Cortex of kidney (tissue), 1 donor: Measurements from ENCODE around the gene MBNL1.

ENCODE experiments used
- DNase-seq: peaks from one replicate; lab custom pipeline; 2025; lab: John Stamatoyannopoulos, UW

The MBNL1 gene

DNA sequence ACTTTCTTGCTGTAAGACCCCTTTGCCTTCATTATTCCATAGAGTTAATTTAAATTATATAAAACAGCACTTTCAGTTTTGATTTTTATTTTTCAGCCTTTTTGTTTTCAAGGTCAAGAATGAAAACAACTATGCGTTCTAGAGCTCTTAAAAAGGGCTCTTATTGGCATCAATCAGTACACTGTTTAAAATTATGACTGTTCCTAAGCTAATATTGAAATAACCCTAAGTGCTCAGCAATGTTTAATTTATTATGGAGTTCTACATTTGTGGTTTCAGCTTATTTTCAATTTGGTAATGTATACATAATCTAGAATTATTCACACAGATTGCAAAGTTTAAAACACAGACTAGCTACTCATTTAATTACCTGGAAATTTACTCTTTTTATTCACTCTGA lies 179.4 kb downstream of the MBNL1 start:
- no peak for DNase-seq

DNA sequence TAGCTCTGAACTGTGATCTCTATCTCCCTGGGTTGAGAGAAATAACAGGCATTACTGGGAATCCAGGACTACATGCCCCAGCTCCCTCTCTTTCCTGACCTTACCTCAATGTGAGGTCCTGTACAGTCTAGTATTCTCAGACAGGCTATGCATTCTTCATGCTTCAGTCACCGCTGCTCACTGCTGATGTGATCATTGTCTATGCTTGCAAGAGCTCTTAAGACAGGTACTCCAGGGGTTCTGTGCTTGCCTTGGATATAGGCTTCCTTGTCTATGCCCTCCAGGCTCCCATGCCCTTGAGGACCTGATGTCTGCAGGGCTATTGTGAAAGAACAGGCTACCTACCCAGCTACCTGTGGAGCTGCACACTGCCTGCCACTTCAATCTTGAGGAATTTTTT lies 183.6 kb downstream of the MBNL1 start:
- no peak for DNase-seq

DNA sequence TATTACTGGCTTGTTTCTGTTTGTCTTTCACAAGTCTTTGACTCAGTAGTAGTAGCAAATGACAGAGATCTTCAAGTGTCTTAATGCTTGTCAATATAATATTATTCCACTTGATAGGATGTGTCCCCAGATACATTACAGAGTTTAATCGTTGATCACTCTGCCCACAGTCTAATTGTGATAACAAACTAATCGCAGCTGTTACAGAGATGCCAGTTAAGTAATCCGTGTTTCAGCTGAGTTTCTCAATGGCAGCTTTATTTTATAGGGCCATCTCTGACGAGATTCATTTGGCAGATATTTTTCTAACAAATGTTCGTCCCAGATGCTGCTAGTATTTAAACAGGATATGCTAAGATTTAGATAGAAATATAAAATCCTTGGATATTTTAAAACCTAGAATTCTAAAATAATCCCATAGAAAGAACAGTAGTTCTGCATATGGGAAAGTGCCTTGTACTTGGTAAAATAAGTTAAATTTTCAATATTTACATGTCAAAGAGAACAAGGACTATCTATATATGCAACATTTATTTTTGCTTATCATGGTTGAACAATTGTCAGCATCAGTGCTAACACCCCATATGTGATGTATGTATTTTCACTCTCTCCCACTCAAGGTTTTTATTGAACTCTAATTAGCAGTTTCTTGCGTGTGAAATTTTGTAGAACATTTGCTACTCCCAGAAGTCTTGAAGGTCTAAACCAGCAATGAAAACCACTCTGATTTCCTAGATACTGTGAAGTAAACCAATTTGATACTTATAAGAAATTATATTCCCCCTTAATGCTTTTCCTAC lies 185.5 kb downstream of the MBNL1 start:
- DNase-seq: no peak

DNA sequence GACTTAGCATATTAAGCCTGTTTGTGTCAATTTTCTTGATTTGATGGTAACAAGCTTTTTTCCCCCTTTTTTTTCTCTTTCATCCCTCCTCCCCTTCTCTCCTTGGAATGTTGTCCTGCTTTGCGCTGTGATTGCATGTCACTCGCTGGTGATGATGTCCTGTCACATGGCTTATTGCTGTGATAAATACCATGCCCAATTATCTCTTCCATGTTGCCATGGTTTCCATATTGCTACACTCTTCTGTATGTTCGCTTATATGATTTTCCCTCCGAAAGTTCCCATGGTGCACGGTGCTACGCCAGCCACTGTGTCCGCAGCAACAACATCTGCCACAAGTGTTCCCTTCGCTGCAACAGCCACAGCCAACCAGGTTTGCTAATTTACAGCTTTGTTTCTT lies 187.3 kb downstream of the MBNL1 start:
- no peak for DNase-seq

DNA sequence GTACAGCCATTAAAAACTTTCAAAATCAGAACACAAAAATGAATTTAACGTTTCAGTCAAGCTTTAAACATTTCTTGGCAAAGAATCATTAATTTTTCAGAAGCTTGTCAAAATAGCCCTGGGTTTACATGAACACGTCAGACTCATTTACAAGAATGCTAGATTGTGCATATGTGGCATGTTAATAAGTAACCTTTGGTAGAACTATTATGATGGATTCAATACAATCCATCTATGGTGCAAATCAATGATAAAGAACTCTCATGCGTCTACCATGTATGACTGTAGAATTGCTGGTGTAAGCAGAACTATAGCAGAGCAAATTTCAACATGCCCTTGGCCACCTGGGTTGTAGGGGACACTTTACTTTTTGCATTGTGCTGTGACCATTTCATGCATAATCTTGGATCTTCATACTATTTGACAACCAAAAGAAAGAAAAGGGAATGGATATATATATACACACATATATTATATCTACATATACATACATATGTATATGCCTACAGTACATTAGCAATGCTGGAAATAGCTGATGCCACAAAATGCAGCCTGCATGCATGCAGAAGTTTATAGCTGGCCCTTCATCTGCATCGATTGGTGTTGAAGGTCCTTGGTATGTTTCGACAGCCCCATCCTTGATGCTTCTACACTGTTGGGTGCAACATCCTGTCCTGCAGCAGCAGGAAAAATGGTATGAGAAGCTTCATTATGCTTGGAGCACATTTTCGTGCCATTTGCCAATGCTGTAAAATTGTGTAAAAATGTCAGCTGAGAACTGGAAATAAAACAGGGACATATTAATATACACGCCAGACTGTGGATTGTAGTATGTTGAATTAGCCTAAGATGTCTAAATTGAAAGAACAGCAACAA lies 189.0 kb downstream of the MBNL1 start:
- no peak for DNase-seq

DNA sequence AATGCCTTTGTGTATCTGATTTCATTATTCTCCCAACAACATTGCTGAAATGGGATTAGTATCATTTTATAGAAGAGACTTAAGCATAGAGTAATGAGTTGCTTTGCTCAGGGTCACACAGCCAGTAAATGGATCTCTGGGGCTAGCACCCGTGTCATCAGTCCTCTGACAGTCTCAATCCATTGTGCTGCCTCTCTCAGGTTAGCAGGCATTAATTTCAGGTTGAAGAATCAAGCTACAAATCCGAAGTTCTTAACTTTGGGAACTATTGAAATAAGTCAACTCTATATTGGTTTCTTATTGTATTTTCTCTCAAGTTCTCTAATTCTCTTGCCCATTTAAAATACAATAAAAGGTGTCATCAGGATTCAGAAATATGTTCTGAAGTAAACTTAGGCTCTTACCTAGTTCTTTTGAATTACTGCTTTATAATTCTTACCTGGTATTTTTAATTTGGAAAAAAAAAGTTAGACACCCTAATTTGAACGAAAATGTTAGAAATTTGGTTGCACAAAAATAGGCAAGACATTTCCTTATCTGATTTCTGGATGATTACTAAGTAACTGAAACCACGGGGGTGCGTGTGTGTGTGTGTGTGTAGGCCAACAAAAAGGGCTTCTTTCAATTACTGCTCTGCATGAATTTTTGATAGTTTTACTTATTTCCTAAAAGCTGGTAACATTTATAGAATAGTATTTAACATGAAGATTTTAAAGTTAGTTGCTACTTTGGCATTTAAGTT lies 189.8 kb downstream of the MBNL1 start:
- no peak for DNase-seq

DNA sequence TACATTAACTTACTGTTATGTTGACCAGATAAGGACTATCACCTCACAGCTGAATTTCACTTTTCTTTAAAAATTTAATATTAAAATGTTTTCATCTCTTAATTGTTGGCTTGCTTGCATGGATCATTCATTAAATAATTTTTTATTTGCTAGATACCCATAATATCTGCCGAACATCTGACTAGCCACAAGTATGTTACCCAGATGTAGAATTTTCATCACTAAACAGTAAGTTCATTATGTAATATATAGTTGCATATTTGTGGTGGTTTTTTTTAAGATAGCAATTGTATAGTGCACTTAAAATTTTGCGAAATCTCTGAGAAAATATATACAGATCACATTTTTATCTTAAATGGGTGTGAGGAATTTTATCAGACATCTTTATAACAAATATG lies 190.4 kb downstream of the MBNL1 start:
- no peak for DNase-seq

DNA sequence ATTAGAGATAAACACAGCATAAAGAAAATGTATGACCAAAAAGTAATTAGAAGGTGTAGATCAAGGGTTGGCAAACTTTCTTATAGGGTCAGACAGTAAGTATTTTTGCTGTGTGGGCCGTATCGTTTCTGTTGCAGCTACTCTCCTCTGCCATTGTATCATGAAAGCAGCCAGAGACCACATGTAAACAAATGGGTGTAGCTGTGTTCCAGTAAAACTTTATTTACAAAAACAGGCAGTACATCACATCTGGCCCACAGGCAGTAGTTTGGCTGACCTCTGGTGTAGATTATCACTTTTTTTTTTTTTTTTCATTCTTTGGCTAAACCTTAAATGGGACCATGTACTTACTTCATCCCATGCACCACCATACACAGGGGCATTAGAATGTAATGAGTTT lies 190.8 kb downstream of the MBNL1 start:
- DNase-seq: no peak

DNA sequence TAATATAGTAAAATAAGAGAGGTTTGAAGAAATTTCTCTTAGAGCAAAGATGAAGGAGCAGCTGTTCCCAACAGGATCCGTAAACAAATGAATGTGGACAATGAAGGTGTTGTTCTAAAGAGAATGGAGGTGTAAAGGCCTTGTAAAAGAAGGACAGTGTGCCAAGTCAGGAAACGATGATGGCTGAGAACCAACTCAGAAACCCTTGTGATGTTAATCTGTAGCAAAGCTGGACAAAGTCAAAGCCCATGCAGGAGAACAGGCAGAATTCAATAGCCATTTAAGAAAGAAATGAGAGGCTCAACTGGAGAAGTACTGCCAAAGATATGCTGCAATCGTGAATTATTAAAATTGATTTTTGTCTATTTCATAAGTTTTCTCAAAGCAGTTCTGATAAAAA lies 192.2 kb downstream of the MBNL1 start:
- DNase-seq: no peak

DNA sequence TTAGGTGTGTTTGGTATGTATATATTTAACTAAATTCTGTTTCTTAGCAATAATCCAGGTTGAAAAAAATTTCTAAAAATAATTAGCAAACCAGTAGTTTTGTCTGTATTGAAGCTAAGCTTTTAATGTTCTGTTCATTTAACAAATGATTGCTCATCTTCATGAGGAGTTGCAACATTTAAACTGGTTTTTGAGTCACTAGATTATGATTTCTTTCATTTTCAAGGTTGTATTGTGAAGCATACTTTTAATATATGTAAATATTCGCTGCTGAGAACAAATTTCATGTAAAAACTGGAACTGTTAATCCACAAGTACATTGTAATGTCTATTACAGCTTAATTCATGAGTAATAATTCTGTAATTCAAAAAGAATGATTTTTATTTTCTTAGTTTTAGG lies 192.7 kb downstream of the MBNL1 start:
- DNase-seq: no peak

DNA sequence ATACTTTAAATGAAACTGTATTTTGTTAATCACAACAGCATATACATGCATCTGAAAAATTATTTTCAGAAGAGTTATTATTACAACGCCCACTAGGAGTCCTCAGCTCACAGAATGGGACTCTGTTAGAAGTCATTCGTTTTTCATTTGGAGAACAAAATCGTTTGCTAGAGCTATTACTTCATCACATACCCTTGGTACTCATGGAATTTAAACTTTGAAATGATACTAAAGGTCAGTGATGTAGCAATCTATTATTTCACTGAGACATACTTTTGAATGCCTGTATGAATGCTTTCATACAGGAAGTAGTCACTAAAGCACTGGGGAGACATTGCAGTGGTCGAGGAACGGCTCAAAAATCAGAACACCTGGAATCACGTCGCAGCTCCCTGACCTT lies 198.1 kb downstream of the MBNL1 start:
- no peak for DNase-seq

DNA sequence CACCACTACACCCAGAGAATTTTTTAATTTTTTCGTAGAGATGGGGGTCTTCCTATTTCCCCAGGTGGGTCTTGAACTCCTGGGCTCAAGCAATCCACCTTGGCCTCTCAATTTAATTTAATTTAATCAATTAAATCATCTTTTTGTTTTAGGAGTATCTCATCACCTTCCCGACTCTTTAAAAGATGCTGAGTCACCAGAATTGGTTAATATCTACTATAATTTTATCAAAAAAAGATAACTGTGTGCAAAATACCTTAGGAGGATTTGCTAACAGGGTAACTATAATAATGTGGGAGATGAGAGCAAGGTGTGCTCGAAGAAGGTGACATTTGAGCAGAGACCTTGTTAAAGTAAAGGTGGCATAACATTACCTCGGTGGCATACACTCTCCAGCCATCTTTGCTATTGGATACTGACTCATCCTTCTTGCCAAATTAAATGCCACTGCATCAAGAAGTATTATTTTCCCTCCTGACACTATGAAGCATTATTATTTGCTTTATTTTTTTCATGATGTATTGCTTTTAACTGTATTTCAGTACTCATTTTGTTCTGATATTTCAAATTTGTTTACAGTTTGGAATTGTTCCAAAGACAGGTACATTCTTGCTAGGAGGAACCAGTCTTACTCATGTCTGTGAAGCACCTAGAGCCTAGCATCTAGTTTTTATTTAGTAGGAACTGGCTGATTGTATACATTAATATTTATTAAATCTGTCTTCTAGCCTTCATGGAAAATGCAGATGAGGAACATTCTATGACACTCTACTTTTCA lies 200.7 kb downstream of the MBNL1 start:
- DNase-seq: no peak

DNA sequence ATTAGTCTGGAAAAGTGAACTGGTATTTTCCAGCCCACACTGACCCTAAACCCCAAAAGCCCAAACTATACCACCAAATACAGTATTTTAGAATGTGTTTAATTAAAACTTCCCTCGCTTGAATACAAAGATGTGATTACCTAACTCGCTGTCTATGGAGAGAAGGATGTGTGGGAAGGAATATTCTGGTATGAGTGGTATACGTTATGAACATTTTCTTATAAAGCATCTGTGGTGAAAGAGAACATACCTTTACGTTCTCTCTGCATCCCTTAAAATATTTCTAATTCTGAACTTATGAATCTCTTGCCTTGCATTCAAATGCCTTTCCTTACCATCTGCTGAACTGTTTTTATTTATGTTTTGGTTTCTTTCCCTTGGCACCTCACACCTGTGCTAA lies 201.4 kb downstream of the MBNL1 start:
- DNase-seq: no peak

DNA sequence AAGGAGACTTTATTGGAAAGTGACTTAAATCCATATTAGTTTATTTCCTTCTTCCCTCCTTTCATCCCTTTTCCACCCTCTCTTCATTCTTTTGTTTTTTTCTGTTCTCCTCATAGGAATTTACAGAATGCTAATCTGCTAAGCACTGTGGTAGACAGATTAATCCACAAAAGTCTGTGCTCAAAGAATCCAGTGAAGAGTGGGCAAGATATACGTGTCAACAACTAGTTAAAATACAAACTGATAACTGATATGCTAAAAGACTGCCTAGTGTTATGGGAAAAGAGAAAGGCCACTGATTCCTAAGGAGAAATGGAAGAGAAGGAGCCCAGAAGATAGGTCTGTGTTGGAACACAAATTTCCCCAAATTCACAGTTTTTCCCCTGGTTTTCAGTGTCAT lies 202.2 kb downstream of the MBNL1 start:
- DNase-seq: no peak

DNA sequence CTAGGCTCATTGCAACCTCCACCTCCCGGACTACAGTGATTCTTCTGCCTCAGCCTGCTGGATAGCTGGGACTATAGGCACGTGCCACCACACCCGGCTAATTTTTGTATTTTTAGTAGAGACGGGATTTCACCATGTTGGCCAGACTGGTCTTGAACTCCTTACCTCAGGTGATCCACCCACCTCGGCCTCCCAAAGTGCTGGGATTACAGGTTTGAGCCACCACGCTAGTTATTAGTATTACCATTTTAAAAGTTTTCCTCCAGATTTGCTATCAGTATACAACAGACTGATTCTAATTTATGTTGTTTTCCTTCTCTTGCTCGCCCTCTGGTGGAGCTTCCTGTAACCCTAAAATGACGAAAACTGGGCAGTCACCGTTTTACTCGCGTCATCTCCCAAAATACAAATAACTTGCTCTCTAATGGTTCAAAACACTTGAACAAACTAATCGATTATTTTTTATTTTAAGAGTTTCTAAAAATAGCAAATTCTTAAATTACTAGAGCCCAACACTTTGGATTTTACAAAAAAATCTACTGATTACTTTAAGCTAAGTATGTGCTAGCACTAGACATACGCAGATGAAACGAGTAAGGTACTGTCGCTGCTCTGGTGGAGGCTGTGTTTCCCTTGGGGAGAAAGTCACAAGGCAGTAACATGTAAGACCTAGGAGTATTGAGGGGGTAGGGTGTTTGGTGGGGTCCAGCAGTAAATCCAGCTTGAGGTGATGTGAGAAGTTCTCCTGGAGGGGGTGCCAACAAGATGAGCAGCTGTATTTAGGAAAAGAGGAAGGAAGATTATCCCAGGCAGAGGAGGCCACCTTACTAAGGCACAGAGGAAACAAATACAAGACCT lies 203.3 kb downstream of the MBNL1 start:
- no peak for DNase-seq

DNA sequence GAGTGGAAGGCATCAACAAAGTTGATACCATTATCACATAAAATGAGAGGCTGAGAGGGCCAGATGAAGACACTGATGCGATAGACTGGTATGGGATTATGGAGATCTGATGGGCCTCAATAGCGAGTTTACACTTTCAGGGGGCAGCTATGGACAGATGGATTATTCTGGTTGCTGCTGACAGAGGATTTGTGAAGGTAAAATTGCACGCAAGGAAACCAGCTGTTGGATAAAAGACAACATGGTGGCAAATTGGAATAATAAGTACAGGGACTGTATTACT lies 203.9 kb downstream of the MBNL1 start:
- no peak for DNase-seq

DNA sequence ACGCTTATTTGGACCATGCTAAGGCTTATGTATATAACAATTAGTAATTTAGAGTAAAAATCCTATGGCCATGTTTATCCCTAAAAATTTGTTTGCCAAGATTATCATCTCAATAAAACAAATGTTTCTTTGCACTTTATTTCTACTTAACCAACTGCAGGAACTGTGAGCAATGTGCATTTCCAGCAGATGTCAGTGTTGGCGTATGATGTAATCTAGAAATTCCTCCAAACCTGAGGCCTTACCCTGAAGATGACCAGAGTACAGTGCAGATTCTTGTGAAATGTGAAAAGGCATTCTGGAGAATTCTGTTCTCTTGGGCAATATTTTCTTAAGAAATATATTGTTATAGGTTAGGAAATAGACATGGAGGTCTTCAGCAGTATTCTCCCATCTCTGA lies 205.9 kb downstream of the MBNL1 start:
- DNase-seq: no peak

DNA sequence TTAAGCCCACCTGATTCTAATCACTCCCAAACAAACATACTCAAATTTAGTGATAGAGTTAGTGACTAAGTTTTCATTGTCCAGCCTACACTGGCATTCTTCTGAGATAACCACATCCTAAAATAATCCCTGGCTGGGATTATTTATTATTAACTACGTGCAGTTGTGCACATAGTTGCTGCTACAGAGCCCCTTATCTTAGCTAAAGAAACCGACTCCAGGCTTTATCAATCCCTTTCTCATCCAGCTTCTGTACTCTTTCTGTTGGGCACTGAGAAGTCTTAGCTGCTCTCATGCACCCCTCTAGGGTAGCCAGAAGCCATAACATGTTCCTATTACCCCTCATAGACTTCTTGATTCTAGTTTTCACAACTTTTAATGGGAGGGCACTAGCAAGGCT lies 208.7 kb downstream of the MBNL1 start:
- DNase-seq: no peak

DNA sequence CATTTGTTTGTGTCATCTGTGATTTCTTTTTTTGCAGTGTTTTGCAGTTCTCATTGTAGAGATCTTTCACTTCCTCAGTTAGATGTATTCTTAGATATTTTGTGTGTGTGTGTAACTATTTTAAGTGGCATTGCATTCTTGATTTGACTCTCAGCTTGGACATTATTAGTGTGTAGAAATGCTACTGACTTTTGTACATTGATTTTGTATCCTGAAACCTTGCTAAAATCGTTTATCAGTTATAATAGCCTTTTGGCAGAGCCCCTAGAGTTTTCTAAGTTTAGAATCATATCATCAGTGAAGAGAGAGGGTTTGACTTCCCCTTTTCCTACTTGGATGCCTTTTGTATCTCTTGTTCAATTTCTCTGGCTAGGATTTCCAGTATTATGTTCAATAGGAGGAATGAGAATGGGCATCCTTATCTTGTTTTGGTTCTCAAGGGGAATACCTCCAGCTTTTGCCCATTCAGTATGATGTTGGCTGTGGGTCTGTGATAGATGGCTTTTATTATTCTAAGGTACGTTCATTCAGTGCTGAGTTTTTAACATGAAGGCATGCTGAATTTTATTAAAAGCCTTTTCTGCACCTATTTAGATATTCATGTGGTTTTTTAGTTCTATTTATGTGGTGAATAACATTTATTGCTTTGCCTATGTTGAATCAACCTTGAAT lies 211.7 kb downstream of the MBNL1 start:
- no peak for DNase-seq

DNA sequence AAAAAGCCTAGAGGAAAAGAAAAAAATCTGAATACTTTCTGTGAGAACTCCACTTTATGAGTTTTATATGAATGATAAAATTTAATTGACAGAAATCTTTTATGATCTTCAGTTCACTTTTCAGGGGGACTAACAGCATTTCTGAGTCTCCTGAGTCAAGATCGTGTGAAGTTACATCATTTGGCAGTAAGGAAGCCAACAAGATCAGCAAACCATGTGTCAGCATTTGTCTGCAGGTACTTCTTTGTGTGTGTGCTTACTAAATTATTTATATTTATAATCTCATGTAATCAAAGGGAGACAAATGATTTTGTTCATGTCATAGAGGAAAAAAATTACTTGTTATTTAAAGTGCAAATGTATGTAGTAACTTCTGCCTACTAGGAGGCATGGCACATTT lies 217.6 kb downstream of the MBNL1 start:
- DNase-seq: no peak

DNA sequence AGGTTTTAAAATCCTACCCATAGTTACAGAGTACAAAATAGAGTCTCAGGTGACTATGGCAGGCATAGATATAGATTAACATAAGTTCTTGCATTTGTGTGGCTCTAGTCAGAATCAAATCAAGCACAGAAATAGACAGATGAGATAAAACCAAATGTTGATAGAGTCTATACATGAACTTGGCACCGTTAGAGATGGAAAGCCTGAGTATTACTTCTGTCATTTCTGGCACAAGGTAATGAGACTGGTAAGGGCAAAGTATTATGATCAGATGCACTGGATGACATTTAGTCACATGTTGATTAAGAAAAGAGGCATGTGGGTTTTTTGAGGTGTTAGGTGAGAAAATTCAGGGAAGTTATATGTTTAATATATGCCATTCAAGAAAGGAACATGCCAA lies 219.7 kb downstream of the MBNL1 start:
- DNase-seq: no peak
